Measurements from ENCODE around the gene SV2C. TPM values are rescaled to one million over a fixed set of nuclear protein-coding genes. Genes with fewer than 3 reads are reported as not detected.

Gene SV2C
- polyA plus RNA-seq, 1 donor: 3.0 TPM

GRCh38 chr5:76199336-76200318 is 116.4 kb downstream of the SV2C start:
- 74% methylated on average over 3 of the region's 6 CpGs for WGBS (ENCODE audit: insufficient coverage, low lambda C conversion rate)

GRCh38 chr5:76202182-76202581 is 119.0 kb downstream of the SV2C start:
- DNase-seq: no peak
- Histone ChIP-seq H3K4me1 (ENCODE audit: control insufficient read depth, insufficient read depth, low read length) (no peaks in the 10 kb centered on the region), H3K27ac (ENCODE audit: low read length) (no peak overlapping the region), H3K9me3 (ENCODE audit: control insufficient read depth, low read depth, low read length) (no peaks in the 10 kb centered on the region), H3K4me3 (ENCODE audit: low read length) (no peak overlapping the region), H3K36me3 (ENCODE audit: control insufficient read depth, insufficient read depth, low read length) (no peaks in the 10 kb centered on the region), H3K27me3 (ENCODE audit: control insufficient read depth, insufficient read depth, low read length) (no peaks in the 10 kb centered on the region)
- 86% methylated on average over 2 of the region's 5 CpGs for WGBS (ENCODE audit: insufficient coverage, low lambda C conversion rate)

More at GRCh38 chr5:76199336-76200318, 116.4 kb downstream of the SV2C start:
- H3K27ac ChIP-seq (ENCODE audit: low read length): no peak overlapping the region
- DNase-seq: no peak
- no peaks in the 10 kb centered on the region for H3K36me3 ChIP-seq (ENCODE audit: control insufficient read depth, insufficient read depth, low read length)
- peaks cover 2% of the 10 kb centered on the region for H3K27me3 ChIP-seq (ENCODE audit: control insufficient read depth, insufficient read depth, low read length)
- H3K4me1 ChIP-seq (ENCODE audit: control insufficient read depth, insufficient read depth, low read length): no peaks in the 10 kb centered on the region
- H3K9me3 ChIP-seq (ENCODE audit: control insufficient read depth, low read depth, low read length): no peaks in the 10 kb centered on the region
- H3K4me3 ChIP-seq (ENCODE audit: low read length): no peak overlapping the region

DNA sequence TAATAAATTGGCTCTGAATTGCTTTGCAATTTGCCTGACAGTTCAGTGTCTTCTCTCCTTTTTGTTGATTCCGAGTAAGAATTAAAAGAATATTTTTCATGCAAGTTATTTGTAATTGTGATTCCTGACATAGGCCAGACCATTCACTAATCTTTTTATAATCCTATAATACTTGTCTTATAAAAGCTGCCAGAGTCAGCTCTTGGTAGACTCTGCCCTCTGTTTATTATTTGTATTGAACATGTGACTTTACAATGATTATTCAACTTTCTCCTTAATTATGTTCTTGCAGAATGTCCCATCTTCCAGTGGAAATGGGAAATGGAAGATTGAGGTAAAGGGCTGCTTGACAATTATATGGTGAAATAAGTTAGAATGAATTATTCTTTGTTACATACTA is 121.0 kb downstream of the SV2C start:
- no peak for DNase-seq
- Histone ChIP-seq H3K4me3 (ENCODE audit: low read length) (no peak overlapping the region), H3K4me1 (ENCODE audit: control insufficient read depth, insufficient read depth, low read length) (no peaks in the 10 kb centered on the region), H3K27me3 (ENCODE audit: control insufficient read depth, insufficient read depth, low read length) (no peaks in the 10 kb centered on the region), H3K36me3 (ENCODE audit: control insufficient read depth, insufficient read depth, low read length) (no peaks in the 10 kb centered on the region), H3K27ac (ENCODE audit: low read length) (no peak overlapping the region), H3K9me3 (ENCODE audit: control insufficient read depth, low read depth, low read length) (no peaks in the 10 kb centered on the region)
- WGBS (ENCODE audit: insufficient coverage, low lambda C conversion rate): 100% methylated on average over 1 of the region's 1 CpG

DNA sequence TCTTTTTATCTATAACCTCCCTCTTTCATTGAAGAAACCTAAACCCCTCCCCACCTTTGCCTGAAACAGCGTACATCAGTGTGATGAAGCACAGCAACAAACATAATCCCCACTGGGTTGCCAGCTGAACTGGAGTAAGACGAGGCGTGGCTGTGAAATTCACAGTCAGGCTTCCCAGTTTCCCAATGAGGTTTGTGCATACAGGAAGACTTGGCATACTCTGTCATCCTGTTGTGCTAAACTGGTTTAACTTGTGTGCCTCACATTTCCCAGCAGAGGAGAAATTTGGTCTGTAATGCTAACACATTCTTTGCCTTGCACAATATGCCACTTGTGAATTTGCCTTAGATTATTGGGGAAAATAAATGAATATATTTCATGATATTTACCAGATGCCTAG is 121.5 kb downstream of the SV2C start:
- H3K27me3 ChIP-seq (ENCODE audit: control insufficient read depth, insufficient read depth, low read length): no peaks in the 10 kb centered on the region
- DNase-seq: no peak
- WGBS (ENCODE audit: insufficient coverage, low lambda C conversion rate): no CpG with 5 or more reads among the region's 3 CpGs
- no peaks in the 10 kb centered on the region for H3K36me3 ChIP-seq (ENCODE audit: control insufficient read depth, insufficient read depth, low read length)
- no peaks in the 10 kb centered on the region for H3K9me3 ChIP-seq (ENCODE audit: control insufficient read depth, low read depth, low read length)
- H3K4me3 ChIP-seq (ENCODE audit: low read length): no peak overlapping the region
- H3K4me1 ChIP-seq (ENCODE audit: control insufficient read depth, insufficient read depth, low read length): no peaks in the 10 kb centered on the region
- H3K27ac ChIP-seq (ENCODE audit: low read length): no peak overlapping the region

DNA sequence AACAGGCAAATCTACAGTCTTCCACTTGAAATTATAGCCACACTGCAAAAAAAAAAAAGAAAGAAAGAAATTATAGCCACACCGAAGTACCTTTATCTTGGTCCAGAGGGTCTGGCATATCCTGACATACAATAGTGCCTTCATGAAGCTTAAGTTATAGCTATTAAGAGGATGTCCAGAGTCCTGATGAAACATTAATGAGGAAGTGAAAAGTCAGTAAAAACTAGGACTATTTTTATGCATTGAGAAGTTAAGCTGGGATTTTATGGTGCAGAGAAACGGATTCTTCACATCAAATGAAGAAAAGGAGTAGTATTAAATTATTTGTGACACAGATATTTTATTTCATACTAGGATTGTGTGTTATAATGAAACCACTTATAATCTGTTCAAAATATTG is 123.9 kb downstream of the SV2C start:
- no peak for DNase-seq
- H3K27ac ChIP-seq (ENCODE audit: low read length): no peak overlapping the region

DNA sequence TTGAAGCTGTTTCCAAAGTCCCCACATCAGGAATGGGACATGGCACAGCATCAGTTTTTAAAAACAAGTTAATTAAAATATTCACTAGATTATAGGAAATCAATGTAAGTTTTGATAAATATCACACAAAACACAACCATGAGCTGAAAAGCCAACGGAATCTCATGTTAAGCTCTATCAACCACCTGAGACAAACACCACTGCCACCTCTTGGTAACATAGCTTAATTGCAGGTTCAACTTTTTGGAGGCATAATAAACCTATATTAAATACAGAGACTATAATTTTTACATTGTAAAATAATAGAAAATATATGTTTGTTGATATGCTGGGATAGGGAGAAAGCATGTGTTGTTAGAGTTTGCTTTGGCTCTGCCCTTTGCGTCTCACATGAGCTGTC is 126.1 kb downstream of the SV2C start:
- Histone ChIP-seq H3K27me3 (ENCODE audit: control insufficient read depth, insufficient read depth, low read length) (no peaks in the 10 kb centered on the region), H3K4me3 (ENCODE audit: low read length) (no peak overlapping the region), H3K4me1 (ENCODE audit: control insufficient read depth, insufficient read depth, low read length) (no peaks in the 10 kb centered on the region), H3K27ac (ENCODE audit: low read length) (no peak overlapping the region), H3K9me3 (ENCODE audit: control insufficient read depth, low read depth, low read length) (no peaks in the 10 kb centered on the region), H3K36me3 (ENCODE audit: control insufficient read depth, insufficient read depth, low read length) (no peaks in the 10 kb centered on the region)
- no CpG with 5 or more reads among the region's 2 CpGs for WGBS (ENCODE audit: insufficient coverage, low lambda C conversion rate)
- DNase-seq: no peak

More for the DNA sequence above, 123.9 kb downstream of the SV2C start:
- H3K4me3 ChIP-seq (ENCODE audit: low read length): no peak overlapping the region
- no peaks in the 10 kb centered on the region for H3K4me1 ChIP-seq (ENCODE audit: control insufficient read depth, insufficient read depth, low read length)
- H3K9me3 ChIP-seq (ENCODE audit: control insufficient read depth, low read depth, low read length): no peaks in the 10 kb centered on the region
- no peaks in the 10 kb centered on the region for H3K36me3 ChIP-seq (ENCODE audit: control insufficient read depth, insufficient read depth, low read length)
- WGBS (ENCODE audit: insufficient coverage, low lambda C conversion rate): 100% methylated on average over 1 of the region's 2 CpGs
- H3K27me3 ChIP-seq (ENCODE audit: control insufficient read depth, insufficient read depth, low read length): no peaks in the 10 kb centered on the region

- Histone ChIP-seq H3K4me1 (ENCODE audit: control insufficient read depth, insufficient read depth, low read length) (no peaks in the 10 kb centered on the region), H3K4me3 (ENCODE audit: low read length) (no peak overlapping the region), H3K27ac (ENCODE audit: low read length) (no peak overlapping the region), H3K36me3 (ENCODE audit: control insufficient read depth, insufficient read depth, low read length) (no peaks in the 10 kb centered on the region), H3K9me3 (ENCODE audit: control insufficient read depth, low read depth, low read length) (no peaks in the 10 kb centered on the region), H3K27me3 (ENCODE audit: control insufficient read depth, insufficient read depth, low read length) (no peaks in the 10 kb centered on the region)
- DNase-seq: peak in 1 of 2 donors; percentile 14
These were observed 127.8 kb downstream of the SV2C start for GRCh38 chr5:76210946-76211345.

- no peak overlapping the region for H3K4me3 ChIP-seq (ENCODE audit: low read length)
- no peaks in the 10 kb centered on the region for H3K36me3 ChIP-seq (ENCODE audit: control insufficient read depth, insufficient read depth, low read length)
- DNase-seq: no peak
- 100% methylated on average over 1 of the region's 1 CpG for WGBS (ENCODE audit: insufficient coverage, low lambda C conversion rate)
- H3K9me3 ChIP-seq (ENCODE audit: control insufficient read depth, low read depth, low read length): no peaks in the 10 kb centered on the region
- H3K27me3 ChIP-seq (ENCODE audit: control insufficient read depth, insufficient read depth, low read length): no peaks in the 10 kb centered on the region
- H3K27ac ChIP-seq (ENCODE audit: low read length): no peak overlapping the region
- no peaks in the 10 kb centered on the region for H3K4me1 ChIP-seq (ENCODE audit: control insufficient read depth, insufficient read depth, low read length)
These were observed 130.7 kb downstream of the SV2C start for GRCh38 chr5:76213858-76214257.

GRCh38 chr5:76216748-76217147 is 133.6 kb downstream of the SV2C start:
- H3K4me1 ChIP-seq (ENCODE audit: control insufficient read depth, insufficient read depth, low read length): no peaks in the 10 kb centered on the region
- H3K36me3 ChIP-seq (ENCODE audit: control insufficient read depth, insufficient read depth, low read length): no peaks in the 10 kb centered on the region
- DNase-seq: no peak
- H3K9me3 ChIP-seq (ENCODE audit: control insufficient read depth, low read depth, low read length): no peaks in the 10 kb centered on the region
- no peak overlapping the region for H3K4me3 ChIP-seq (ENCODE audit: low read length)
- H3K27me3 ChIP-seq (ENCODE audit: control insufficient read depth, insufficient read depth, low read length): no peaks in the 10 kb centered on the region
- WGBS (ENCODE audit: insufficient coverage, low lambda C conversion rate): no CpG with 5 or more reads among the region's 4 CpGs
- H3K27ac ChIP-seq (ENCODE audit: low read length): no peak overlapping the region

DNA sequence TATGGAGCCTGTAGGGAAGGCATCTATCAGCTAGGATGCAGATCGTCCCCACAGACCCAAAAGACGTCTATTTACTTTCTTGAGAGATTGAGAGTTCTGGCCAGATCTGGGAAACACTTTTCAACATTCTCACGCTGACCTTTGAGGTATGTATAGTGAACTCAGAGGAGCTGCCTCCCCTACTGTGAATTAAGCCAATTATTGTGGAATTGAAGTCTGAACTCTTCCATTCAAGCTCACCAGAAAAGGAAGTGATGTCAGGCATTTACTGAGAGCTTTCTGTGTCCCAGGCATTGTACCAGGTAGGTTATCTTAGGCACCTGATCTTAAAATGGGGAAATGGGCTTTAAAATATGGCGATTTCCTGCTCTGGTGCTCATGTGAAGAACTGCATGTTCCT is 136.5 kb downstream of the SV2C start:
- Histone ChIP-seq H3K27me3 (ENCODE audit: control insufficient read depth, insufficient read depth, low read length) (no peaks in the 10 kb centered on the region), H3K4me3 (ENCODE audit: low read length) (no peak overlapping the region), H3K4me1 (ENCODE audit: control insufficient read depth, insufficient read depth, low read length) (no peaks in the 10 kb centered on the region), H3K36me3 (ENCODE audit: control insufficient read depth, insufficient read depth, low read length) (no peaks in the 10 kb centered on the region), H3K9me3 (ENCODE audit: control insufficient read depth, low read depth, low read length) (no peaks in the 10 kb centered on the region), H3K27ac (ENCODE audit: low read length) (no peak overlapping the region)
- WGBS (ENCODE audit: insufficient coverage, low lambda C conversion rate): no CpG with 5 or more reads among the region's 4 CpGs
- no peak for DNase-seq

- Histone ChIP-seq H3K27me3 (ENCODE audit: control insufficient read depth, insufficient read depth, low read length) (peaks cover 2% of the 10 kb centered on the region), H3K27ac (ENCODE audit: low read length) (no peak overlapping the region), H3K9me3 (ENCODE audit: control insufficient read depth, low read depth, low read length) (no peaks in the 10 kb centered on the region), H3K36me3 (ENCODE audit: control insufficient read depth, insufficient read depth, low read length) (no peaks in the 10 kb centered on the region), H3K4me1 (ENCODE audit: control insufficient read depth, insufficient read depth, low read length) (no peaks in the 10 kb centered on the region), H3K4me3 (ENCODE audit: low read length) (no peak overlapping the region)
- no peak for DNase-seq
- no CpG with 5 or more reads among the region's 4 CpGs for WGBS (ENCODE audit: insufficient coverage, low lambda C conversion rate)
These were observed 138.1 kb downstream of the SV2C start for GRCh38 chr5:76221311-76221710.
